Measurements from ENCODE around the gene KIAA0825. TPM values are rescaled to one million over a fixed set of nuclear protein-coding genes. Genes with fewer than 3 reads are reported as not detected.

Gene KIAA0825
- total RNA-seq, 1 experiment from 2014 or later: 1.6 TPM

DNA sequence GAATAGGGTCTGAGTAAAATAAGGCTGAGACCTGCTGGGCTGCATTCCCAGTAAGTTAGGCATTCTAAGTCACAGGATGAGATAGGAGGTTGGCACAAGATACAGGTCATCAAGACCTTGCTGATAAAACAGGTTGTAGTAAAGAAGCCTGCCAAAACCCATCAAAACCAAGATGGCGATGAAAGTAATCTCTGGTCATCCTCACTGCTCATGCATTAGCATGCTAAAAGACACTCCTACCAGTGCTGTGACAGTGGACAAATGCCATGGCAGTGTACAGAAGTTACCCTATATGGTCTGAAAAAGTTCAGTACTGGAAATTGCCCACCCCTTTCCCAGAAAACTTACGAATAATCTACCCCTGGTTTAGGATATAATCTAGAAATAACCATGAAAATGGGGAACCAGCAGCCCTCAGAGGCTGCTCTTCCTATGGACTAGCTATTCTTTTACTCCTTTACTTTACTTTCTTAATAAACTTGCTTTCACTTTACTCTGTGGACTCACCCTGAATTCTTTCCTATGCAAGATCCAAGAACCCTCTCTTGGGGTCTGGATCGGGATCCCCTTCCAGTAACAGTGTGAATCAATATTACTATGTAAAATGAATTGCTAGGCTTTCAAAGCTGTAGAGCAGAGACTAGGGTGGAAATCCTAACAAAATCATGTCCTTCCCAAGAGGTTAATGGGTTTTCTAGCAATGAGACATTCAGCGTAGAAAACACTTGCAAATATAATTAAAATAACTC, 257.8 kb downstream of the KIAA0825 start:
- Histone ChIP-seq H3K36me3 (ENCODE audit: control insufficient read depth, insufficient read depth, low read length) (no peaks in the 10 kb centered on the region), H3K9me3 (ENCODE audit: control insufficient read depth, insufficient read depth, low read depth, low read length) (no peaks in the 10 kb centered on the region), H3K4me3 (ENCODE audit: low read depth in 2 of 2, low read length in 2 of 2) (no peak overlapping the region), H3K27ac (ENCODE audit: low read length) (no peak overlapping the region), H3K27me3 (ENCODE audit: control insufficient read depth, insufficient read depth, low read length) (peaks cover 3% of the 10 kb centered on the region; the same call in 1 of the 2 replicates), H3K4me1 (ENCODE audit: control insufficient read depth, insufficient read depth, low read length) (no peaks in the 10 kb centered on the region)
- BruUV-seq (replicated peaks): no TSS peak
- in situ Hi-C loops (cut with HindIII; ENCODE audit: low pct_unique_long_range_greater_than_20kb, low sequenced_read_pairs) (no loop called here), intact Hi-C loops (cut with micrococcal nuclease; ENCODE audit: unreplicated experiment) (loop anchor here (5.0 kb wide), 1 partner anchor 392 kb away; no protein-coding TSS in a partner anchor)
- ATAC-seq (no peak), DNase-seq (ENCODE audit: low read depth, low spot score) (no peak)
- TF ChIP-seq, protein P1, sequence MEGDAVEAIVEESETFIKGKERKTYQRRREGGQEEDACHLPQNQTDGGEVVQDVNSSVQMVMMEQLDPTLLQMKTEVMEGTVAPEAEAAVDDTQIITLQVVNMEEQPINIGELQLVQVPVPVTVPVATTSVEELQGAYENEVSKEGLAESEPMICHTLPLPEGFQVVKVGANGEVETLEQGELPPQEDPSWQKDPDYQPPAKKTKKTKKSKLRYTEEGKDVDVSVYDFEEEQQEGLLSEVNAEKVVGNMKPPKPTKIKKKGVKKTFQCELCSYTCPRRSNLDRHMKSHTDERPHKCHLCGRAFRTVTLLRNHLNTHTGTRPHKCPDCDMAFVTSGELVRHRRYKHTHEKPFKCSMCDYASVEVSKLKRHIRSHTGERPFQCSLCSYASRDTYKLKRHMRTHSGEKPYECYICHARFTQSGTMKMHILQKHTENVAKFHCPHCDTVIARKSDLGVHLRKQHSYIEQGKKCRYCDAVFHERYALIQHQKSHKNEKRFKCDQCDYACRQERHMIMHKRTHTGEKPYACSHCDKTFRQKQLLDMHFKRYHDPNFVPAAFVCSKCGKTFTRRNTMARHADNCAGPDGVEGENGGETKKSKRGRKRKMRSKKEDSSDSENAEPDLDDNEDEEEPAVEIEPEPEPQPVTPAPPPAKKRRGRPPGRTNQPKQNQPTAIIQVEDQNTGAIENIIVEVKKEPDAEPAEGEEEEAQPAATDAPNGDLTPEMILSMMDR (IDR thresholded peaks at IDR 0.05): no peak
- TF ChIP-seq TCF7L2 (IDR thresholded peaks at IDR 0.05; ENCODE audit: low read depth, low read length): no peak
- TF ChIP-seq, protein P2, sequence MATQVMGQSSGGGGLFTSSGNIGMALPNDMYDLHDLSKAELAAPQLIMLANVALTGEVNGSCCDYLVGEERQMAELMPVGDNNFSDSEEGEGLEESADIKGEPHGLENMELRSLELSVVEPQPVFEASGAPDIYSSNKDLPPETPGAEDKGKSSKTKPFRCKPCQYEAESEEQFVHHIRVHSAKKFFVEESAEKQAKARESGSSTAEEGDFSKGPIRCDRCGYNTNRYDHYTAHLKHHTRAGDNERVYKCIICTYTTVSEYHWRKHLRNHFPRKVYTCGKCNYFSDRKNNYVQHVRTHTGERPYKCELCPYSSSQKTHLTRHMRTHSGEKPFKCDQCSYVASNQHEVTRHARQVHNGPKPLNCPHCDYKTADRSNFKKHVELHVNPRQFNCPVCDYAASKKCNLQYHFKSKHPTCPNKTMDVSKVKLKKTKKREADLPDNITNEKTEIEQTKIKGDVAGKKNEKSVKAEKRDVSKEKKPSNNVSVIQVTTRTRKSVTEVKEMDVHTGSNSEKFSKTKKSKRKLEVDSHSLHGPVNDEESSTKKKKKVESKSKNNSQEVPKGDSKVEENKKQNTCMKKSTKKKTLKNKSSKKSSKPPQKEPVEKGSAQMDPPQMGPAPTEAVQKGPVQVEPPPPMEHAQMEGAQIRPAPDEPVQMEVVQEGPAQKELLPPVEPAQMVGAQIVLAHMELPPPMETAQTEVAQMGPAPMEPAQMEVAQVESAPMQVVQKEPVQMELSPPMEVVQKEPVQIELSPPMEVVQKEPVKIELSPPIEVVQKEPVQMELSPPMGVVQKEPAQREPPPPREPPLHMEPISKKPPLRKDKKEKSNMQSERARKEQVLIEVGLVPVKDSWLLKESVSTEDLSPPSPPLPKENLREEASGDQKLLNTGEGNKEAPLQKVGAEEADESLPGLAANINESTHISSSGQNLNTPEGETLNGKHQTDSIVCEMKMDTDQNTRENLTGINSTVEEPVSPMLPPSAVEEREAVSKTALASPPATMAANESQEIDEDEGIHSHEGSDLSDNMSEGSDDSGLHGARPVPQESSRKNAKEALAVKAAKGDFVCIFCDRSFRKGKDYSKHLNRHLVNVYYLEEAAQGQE (IDR thresholded peaks at IDR 0.05; ENCODE audit: insufficient read depth in 1 of 2, low read depth in 2 of 2, low read length in 1 of 2): no peak
- TF ChIP-seq POLR2AphosphoS5 (IDR thresholded peaks at IDR 0.05; ENCODE audit: low read depth, low read length): no peak
- TF ChIP-seq SIN3A (IDR thresholded peaks at IDR 0.05; ENCODE audit: borderline replicate concordance, insufficient read depth, low read depth, low read length): no peak
- ChIA-PET POLR2A (no interaction called here), CTCF (no interaction called here)

DNA sequence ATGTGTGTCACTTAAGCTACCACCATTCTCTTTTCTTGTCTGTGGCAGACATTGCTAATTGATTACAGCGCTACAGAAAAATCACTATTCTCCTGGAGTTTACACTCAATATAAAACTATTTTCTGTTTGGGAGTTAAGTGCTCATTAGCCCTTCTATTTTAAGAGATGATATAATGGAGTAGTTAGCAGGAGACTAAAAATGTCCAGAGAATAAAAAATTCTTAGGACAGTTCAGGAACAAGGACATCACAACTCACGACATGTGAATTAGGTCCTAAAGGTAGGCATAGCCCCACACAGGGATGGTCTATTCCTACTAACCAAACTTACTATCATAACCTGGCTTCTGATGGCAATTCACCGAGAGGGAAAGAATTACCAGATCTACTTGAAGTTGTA, 258.5 kb downstream of the KIAA0825 start:
- H3K27me3 ChIP-seq (ENCODE audit: control insufficient read depth, insufficient read depth, low read length): peaks cover 3% of the 10 kb centered on the region; the same call in 1 of the 2 replicates
- TF ChIP-seq SIN3A (IDR thresholded peaks at IDR 0.05; ENCODE audit: borderline replicate concordance, insufficient read depth, low read depth, low read length) (no peak), TCF7L2 (IDR thresholded peaks at IDR 0.05; ENCODE audit: low read depth, low read length) (no peak), POLR2AphosphoS5 (IDR thresholded peaks at IDR 0.05; ENCODE audit: low read depth, low read length) (no peak)
- TF ChIP-seq, protein P2 (IDR thresholded peaks at IDR 0.05; ENCODE audit: insufficient read depth in 1 of 2, low read depth in 2 of 2, low read length in 1 of 2): no peak
- TF ChIP-seq, protein P1 (IDR thresholded peaks at IDR 0.05): no peak
- DNase-seq (ENCODE audit: low read depth, low spot score) (no peak), ATAC-seq (no peak)
- intact Hi-C loops (cut with micrococcal nuclease; ENCODE audit: unreplicated experiment): loop anchor here (5.0 kb wide), 1 partner anchor 392 kb away; no protein-coding TSS in a partner anchor
- no peak overlapping the region for H3K4me3 ChIP-seq (ENCODE audit: low read depth in 2 of 2, low read length in 2 of 2)
- H3K9me3 ChIP-seq (ENCODE audit: control insufficient read depth, insufficient read depth, low read depth, low read length): no peaks in the 10 kb centered on the region
- in situ Hi-C loops (cut with HindIII; ENCODE audit: low pct_unique_long_range_greater_than_20kb, low sequenced_read_pairs): no loop called here
- no peaks in the 10 kb centered on the region for H3K36me3 ChIP-seq (ENCODE audit: control insufficient read depth, insufficient read depth, low read length)
- POLR2A ChIA-PET: no interaction called here
- no TSS peak for BruUV-seq (replicated peaks)
- no peaks in the 10 kb centered on the region for H3K4me1 ChIP-seq (ENCODE audit: control insufficient read depth, insufficient read depth, low read length)
- H3K27ac ChIP-seq (ENCODE audit: low read length): no peak overlapping the region
- CTCF ChIA-PET: no interaction called here

All from Panc1 (cell line).